22Rv1 (cell line): ENCODE results near the gene ITIH4.

Experiments
- ZFX ChIP-seq: fragments of 450-650 bp; IDR thresholded peaks from 2 replicates; pipeline ENCODE4 v1.6.1; 2017; ENCODE audit warnings: antibody characterized with exemption, borderline replicate concordance
- TF ChIP-seq, protein P1 (sequence below): fragments of 450-650 bp; IDR thresholded peaks from 2 replicates; pipeline ENCODE4 v1.5.1; 2017; ENCODE audit warnings: mild to moderate bottlenecking

DNA sequence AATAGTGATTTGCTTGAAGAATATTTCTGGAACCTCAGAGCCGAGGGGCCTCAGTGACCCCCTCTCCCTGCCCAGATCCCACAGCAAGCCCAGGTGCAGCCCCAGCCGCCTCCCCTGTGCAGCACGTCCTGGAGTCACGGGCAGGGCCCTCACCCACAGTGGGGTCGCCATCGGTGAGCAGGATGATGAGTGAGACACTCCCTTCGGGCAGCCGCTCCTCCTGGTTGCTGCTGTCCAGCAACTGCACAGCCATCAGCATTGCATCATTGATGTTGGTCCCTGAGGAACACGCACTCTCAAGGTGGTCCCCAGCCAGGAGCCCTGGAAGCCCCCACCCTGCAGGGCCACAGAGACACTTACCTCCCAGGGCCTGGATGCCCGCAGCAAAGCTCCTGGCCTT lies 6.4 kb downstream of the ITIH4 start:
- TF ChIP-seq, protein P1, sequence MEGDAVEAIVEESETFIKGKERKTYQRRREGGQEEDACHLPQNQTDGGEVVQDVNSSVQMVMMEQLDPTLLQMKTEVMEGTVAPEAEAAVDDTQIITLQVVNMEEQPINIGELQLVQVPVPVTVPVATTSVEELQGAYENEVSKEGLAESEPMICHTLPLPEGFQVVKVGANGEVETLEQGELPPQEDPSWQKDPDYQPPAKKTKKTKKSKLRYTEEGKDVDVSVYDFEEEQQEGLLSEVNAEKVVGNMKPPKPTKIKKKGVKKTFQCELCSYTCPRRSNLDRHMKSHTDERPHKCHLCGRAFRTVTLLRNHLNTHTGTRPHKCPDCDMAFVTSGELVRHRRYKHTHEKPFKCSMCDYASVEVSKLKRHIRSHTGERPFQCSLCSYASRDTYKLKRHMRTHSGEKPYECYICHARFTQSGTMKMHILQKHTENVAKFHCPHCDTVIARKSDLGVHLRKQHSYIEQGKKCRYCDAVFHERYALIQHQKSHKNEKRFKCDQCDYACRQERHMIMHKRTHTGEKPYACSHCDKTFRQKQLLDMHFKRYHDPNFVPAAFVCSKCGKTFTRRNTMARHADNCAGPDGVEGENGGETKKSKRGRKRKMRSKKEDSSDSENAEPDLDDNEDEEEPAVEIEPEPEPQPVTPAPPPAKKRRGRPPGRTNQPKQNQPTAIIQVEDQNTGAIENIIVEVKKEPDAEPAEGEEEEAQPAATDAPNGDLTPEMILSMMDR = no peak
- no peak for TF ChIP-seq ZFX
